Fibroblast of gingiva (primary cell): Measurements from ENCODE around the gene USP32.
"Not testable (repeated sequence)": the region's sequence is repeated elsewhere in the genome, so short reads cannot be mapped to it uniquely, and the experiment has no call there.

Experiments
- DNase-seq: peaks from one replicate; pipeline ENCODE4 v3.0.0-alpha.2; 2011; ENCODE audit warnings: low read depth

USP32 gene

DNA sequence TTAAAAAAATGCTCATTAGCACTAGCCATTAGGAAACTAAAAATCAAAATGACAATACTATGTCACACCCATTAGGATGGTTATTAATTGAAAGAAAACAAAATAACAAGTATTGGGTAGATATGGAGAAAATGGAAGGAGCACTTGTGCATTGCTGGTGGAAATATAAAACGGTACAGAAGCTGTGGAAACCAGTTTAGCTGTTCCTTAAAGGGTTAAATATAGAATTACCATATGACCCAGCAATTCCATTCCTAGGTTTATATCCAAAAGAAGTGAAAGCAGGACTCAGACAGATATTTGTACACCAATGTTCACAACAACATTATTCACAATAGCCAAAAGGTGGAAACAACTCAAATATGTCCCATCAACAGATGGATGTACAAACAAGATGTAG, 13.7 kb downstream of the USP32 start:
- DNase-seq = not testable (repeated sequence)

DNA sequence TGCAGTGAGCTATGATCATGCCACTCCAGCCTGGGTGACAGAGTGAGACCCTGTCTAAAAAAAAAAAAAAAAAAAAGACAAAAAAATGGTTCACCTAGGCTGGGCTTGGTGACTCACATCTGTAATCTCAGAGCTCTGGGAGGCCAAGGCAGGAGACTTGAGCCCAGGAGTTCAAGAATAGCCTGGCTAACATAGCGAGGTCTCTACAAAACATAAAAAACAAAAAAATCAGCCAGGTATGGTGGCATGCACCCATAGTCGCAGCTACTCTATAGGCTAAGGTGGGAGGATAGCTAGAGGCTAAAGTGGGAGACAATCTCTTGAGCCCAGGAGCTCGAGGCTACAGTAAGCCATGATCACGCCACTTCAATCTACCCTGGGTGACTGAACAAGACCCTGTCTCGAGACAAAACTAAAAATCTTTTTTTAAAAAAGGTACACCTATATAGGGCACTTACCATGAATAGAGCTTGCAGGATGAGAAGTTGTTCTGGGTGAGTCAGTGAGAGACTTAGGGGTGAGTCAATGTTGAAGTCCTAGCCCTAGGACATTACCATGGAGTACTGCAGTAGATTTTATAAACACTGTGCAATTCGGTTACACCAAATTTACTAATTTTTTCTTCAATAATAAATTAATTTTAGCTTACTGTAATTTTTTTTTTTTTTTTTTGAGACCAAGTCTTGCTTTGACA, 19.0 kb downstream of the USP32 start:
- peak; percentile 58 for DNase-seq

DNA sequence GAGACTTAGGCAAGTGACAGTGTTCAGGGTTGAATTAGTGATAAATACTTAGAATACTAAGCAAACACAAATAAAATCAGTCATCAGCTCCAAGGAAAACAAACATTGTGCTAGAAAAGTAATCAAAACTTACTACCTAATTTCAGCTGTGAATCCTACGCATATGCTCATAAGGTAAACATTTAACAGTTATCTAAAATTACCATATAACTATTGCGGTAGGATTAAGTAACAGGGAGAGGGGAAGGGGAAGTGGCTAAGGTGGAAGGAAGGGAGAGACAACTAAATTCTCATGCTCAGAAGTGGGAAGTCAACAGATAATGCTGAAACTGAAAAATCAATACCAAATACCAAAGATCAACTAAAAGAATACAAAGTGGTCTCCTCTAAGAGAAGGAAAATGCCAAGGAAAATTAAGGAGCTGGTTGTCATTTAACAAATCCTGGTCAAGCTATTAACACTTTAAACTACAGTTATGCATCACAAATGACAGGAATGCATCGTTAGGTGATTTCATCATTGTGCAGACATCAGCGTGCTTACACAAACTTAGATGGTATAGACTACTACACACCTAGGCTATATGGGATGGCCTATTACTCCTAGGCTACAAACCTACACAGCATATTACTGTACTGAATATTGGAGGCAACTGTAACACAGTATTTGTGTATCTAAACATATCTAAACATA, 20.0 kb downstream of the USP32 start:
- DNase-seq = peak; percentile 4

DNA sequence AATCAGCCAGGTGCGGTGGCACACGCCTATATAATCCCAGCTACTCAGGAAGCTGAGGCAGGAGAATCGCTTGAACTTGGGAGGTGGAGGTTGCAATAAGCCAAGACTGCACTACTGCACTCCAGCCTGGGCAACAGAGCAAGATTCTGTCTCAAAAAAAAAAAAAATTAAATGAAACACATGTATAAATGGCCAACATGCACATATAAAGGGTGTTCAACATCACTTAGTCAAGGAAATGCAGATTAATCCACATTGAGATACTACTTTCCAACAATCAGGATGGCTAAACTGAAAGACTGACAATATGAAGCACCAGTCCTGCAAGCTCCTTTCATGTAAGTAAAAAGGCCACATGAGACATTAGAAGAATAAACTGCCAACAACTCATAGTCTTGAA, 20.5 kb downstream of the USP32 start:
- DNase-seq = no peak

DNA sequence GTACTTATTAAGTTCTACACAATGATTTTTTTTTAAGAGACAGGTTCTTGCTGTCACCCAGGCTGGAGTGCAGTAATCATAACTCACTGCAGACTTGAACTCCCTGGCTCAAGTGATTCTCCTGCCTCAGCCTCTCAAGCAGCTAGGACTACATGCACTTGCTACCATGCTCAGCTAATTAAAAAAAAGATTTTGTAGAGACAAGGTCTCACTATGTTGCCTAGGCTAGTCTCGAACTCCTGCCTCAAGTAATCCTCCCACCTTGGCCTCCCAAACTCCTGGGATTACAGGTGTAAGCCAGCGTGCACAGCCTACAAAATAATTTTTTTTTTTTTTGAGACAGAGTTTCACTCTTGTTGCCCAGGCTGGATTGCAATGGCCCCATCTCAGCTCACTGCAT, 22.2 kb downstream of the USP32 start:
- DNase-seq = no peak

DNA sequence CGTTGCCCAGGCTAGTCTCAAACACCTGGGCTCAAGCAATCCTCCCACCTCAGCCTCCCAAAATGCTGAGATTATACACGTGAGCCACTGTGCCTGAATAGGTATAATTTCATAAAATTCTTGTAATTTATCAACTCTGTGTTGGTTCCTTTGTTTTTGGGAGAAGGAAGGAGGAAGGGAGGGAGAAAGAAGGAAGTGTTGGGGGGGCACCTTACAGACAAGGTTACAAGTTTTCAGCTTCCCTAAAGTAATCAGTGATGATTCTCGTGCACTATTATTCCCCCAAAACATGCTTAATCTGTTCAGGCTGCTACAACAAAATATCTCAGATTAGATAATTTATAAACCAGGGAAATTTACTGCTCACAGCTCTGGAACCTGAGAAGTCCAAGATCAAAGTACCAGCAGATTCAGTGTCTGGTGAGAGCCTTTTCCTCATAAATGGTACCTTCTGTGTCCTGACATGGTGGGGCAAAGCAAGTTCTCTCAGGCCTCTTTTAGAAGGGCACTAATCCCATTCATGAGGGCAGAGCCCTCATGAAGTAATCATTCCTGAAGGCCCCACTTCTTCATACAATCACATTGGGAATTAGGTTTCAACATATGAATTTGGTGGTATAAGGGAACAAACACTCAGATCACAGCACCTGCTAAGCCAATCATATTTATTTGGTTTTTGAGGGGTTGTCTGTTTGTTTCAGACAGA, 28.1 kb downstream of the USP32 start:
- no peak for DNase-seq

DNA sequence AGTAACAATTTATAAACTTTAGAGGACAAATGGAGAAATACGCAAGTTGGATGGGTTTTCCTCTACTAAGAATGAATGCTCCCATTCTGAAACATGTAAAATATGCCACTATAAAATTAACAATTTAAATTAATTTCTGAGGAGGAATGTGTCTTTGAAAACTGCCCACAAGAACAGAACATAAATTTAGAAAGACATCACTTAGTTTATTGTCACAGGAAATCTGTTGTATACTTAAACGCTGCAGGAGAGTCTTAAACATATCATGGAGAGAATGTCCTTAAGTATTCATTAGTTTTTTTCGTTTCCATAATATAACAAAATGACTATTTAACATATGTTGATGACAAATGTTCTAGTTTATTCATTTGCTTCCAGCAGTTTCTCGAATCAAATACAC, 29.6 kb downstream of the USP32 start:
- no peak for DNase-seq

DNA sequence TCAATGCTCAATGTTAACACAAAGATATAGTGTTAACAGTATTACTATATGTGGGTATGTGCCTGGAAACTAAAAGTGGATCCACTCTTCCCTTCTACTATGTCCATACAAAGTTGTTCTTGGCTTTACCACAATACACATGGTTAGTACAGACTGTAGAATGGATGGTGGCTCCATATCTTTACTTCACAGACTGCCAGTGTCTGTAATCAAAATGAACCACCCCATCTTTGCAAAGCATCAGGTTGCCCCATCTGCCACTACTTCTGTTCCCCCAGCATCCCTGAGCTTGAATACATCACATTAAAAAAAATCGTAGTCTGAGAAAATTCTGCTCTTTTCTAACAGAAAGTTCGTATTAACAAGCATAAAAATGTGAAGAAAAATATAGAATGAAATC, 30.0 kb downstream of the USP32 start:
- no peak for DNase-seq

DNA sequence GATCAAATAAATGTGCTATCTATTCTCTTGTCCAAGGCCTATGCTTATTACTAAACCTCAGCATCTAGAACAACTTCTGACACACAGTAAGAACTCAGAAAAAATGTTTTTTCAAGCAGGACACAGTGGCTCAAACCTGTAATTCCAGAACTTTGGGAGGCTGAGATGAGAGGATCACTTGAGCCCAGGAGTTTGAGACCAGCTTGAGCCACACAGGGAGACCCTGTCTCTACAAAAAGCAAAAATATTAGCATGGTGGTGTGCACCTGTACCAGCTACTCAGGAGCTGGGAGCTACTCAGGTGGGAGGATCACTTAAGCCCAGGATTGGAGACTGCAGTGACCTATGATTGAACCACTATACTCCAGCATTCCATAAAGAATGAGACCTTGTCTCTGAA, 32.5 kb downstream of the USP32 start:
- DNase-seq = no peak

DNA sequence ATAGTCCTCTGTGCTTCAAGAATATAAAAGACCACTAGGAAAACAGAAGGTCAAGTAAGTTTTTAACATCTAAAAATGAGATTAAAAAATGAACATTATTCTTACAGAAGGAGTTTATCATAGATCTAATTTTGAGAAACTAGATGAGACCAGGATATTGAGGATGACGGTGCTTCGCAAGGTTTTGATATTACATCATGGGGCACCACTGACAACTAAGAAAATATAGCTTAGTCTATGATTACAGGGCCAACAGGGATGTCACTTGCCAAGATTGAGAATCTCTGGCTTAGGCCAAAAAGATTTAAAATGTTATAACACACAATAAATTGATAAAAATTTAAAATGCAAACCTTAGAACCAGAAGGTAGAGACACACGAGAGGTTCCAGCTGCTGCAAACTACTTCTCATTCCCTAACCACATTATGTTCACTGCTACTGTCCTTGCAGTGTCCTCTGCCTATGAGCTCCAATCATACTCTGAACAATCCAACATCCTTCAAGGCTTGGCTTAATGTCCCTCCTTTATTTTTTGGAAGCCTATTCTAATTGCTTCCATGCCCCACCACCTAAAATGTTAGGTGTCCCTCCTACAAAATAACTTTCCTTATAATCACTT, 33.2 kb downstream of the USP32 start:
- DNase-seq = no peak

DNA sequence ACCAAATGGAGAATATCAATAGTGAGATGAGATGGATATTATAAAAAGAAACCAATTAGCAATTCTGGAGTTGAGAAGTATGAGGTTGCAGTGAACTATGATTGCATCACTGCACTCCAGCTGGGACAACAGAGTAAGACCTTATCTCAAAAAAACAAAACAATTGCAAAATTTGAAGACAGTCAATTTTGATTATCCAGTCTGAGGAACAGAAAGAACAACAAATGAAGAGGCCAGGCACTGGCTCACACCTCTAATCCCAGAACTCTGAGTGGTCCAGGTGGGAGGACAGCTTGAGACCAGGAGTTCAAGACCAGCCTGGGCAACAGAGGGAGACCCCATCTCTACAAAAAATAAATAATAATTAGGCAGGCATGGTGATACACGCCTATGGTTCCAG, 35.0 kb downstream of the USP32 start:
- peak; percentile 27 for DNase-seq

DNA sequence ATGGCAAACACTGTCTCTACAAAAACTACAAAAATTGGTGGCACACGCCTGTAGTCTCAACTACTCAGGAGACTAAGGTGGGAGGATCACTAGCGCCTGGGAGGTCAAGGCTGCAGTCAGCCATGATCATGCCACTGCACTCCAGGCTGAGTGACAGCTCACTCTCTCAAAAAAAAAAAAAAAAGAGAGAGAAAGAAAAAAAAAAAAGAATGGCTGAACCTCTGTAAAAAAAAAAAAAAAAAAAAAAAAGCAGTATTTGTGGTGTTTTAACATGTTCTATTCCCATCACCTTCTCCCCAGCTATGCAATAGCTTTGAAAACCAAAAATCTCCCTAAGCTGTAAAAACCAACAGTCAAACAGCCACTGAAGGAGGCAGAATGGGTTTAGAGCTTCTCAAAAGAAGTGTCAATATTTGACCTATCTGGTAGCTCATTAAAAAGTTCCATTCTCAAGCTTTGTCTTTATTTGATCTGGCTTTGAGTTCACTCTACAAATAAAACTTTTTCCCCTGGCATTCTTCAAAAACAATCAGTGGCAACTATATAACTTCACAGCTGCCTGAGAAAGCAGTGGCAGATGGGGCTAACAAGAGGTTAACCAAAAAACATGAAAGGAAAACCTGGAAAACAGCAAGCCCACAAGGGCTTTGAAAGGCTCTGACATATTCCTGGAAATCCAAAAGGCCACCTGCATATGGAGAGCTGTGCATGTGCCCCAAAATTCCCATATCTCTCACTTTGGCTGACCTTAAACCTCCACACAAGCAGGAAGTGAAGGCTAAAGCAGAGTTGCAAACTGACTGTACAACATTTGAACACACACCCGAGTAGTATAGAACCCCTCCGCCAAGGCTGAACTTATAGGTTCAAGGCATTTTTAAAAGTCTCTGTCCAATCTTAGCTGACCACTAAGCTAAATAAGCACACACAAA, 36.0 kb downstream of the USP32 start:
- DNase-seq = no peak

DNA sequence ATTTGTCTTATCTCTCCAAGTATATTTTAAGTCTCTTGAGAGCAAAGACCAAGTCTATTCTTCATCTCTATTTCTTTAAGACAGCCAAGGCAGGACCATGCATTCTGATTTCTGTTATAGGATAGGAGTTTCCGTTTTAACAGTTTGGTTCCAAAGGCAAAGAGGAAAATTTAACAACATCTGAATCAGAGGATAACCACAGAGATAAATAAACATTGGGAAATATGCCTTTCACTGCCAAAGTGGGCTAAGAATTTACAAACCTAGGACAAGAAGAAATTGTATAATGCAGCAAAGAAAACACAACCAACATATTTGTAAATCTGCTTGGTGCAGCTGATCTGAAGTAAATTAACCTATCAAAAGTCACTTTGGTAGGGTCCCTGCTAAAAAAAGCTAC, 37.7 kb downstream of the USP32 start:
- DNase-seq = peak; percentile 86

DNA sequence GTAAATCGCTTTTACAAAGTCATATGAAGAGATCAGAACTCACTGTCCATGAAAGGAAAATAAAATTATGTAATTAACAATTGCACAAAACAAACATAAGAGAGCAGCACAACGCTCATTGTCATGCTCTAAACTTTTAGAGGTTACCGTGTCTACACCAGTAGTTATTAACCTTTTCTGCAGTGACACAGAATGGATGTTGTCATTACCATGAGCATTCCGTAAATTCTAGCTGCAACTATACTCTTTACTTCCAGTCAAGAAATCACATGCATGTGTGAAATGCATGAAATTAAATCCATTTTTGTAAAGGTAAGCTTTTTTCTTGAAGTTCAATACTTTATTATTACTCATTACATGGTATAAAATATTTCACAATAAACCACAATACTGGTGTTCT, 38.2 kb downstream of the USP32 start:
- DNase-seq = peak; percentile 6

DNA sequence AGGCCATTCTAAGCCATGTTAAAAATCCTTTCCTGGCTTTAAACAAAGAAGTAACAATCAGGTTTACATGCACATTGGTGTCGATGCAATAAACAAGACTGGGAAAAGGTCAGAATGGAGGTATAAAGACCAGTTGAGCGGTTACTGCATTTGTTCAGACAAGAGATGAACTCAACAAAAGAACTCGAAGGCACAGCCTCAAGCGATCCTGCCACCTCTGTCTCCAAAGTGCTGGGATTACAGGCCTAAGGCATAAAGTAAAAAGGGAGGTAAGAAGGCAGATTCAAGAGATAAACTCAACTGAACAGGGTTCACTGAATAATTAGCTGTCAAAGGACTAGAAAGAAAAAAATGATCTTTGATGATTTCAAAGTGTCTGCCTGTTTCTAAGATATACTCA, 39.4 kb downstream of the USP32 start:
- DNase-seq = no peak

DNA sequence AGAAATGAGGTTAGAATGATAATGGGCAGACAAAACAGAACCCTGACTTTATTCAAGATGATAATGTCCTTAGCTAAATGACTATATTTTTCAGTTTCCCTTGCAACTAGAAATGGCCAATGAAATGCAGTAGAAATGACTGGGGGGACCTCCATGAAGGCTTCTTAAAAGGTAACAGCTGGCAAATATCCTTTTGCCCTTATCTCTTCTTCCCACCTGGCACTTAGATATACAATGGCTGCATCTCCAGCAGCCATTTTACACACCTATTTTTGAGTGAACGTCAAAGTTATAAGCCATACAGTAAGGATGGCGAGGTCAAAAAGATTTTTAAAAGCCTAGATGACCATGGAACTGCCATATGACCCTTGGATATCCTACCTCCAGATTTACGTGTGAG, 39.9 kb downstream of the USP32 start:
- DNase-seq = no peak

DNA sequence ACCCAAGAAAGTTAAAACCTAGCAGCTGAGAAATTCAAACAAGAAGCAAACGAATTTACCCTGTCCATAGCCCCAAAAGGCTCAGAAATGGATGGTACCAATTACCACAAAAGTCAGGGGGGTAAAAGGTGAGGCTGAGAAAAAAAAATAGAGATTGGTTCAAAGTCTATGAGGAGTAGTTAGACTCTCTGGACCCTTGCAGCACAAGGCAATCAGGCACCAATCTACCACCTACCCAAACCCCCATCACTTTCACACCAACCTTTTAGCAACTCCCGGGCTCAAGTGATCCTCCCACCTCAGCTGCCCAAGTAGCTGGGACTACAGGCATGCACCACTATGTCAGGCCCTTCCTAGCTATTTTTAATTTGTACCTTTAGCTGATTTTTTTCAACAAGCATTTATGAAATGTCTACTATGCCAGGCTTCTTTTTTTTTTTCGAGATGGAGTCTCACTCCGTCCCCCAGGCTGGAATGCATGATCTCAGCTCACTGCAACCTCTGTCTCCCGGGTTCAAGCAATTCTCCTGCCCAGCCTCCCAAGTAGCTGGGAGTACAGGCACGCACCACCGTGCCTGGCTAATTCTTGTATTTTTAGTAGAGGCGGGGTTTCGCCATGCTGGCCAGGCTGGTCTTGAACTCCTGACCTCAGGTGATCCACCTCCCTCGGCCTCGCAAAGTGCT, 40.8 kb downstream of the USP32 start:
- no peak for DNase-seq

DNA sequence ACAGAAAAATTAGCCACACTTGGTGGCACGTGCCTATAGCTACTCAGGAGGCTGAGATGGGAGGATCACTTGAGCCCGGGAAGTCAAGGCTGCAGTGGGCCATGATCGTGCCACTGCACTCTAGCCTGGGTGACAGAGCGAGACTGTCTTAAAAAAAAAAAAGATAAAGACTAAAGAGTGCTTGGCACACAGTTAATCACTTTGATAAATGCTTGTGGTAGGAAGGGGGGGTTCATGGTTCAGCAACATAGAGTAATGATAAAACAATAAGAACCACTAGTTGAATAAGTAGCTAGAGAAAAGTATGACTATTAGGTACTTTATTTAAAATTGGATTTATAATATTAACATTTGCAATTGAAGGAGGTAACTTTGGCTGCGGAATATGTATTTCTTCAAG, 43.3 kb downstream of the USP32 start:
- no peak for DNase-seq

DNA sequence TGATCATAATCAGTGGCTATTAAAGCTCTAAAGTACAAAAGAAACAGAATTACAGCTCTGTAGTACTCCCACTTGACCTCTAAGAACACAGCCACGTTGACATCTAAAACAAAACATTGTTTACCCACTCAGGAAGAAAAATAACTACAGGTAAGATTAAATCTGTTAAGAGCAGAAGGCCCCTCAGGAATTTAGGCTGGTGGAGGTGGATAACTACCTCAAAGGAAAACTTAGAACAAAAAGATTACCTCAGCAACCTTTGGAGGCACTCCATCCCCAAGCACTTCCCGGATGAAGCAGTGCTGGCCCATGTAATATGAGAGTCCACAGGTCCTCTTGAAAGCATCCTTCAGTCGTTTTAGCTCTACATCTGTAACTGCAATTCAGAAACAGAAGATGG, 46.7 kb downstream of the USP32 start:
- no peak for DNase-seq

DNA sequence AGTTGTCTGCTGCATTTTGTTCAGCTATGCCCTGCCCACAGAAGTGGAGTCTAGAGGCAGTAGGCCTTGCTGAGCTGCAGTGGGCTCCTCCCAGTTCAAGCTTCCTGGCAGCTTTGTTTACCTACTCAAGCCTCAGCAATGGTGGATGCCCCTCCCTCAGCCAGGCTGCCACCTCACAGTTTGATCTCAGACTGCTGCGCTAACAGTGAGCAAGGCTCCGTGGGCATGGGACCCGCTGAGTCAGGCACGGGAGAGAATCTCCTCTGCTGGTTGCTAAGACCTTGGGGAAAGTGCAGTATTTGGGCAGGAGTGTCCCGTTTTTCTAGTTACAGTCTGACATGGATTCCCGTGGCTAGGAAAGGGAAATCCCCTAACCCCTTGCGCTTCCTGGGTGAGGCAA, 49.4 kb downstream of the USP32 start:
- not testable (repeated sequence) for DNase-seq

DNA sequence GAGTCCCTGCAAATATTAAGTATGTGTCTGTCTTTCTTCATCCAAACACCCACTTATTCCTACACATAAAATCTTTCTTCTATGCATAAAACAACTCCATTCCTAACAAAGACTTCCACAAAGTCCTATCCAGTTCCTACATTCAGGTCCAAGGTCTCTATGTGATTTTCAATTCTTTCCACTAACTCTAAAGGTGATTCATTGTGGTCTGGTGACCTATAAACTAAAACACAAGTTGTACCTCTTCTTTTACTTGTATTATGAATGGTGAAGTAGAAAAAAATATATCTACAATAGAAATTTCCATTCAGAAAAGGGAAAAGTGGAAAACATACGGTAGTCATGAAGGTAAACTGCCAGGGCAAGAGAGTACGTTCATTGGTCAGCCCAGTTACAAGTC, 56.6 kb downstream of the USP32 start:
- no peak for DNase-seq
